Keratinocyte (primary cell): ENCODE results near the gene G6PD. TPM values are rescaled to one million over a fixed set of nuclear protein-coding genes. Genes with fewer than 3 reads are reported as not detected.

Experiments
- DNase-seq: peaks from one replicate; pipeline ENCODE4 v3.0.0-alpha.2; 2011; ENCODE audit warnings: low read depth, missing footprints, low spot score
- FAIRE-seq: peaks from 2 replicates; lab custom pipeline; 2011; peaks lifted over from hg19 to GRCh38; lab: Jason Lieb, UNC
- H2AFZ ChIP-seq: 2 replicates; pipeline ENCODE4 v1.6.0; 2012; ENCODE audit warnings: low read length, control low read depth, inconsistent platforms; ENCODE audit not compliant: control insufficient read depth
- H3K27ac ChIP-seq: 2 replicates; pipeline ENCODE4 v1.5.1; 2011; ENCODE audit warnings: low read length; ENCODE audit not compliant: control insufficient read depth, insufficient read depth
- H3K27me3 ChIP-seq: 3 replicates; pipeline ENCODE4 v1.6.0; 2011; ENCODE audit warnings: low read length; ENCODE audit not compliant: control insufficient read depth, insufficient read depth; ENCODE audit errors: extremely low read depth
- H3K36me3 ChIP-seq, 2 experiments: 2 replicates in 1 of 2; 3 replicates in 1 of 2; pipeline ENCODE4 v1.5.1; 2011; ENCODE audit warnings: low read length in 2 of 2, mild to moderate bottlenecking in 1 of 2; ENCODE audit not compliant: control insufficient read depth in 2 of 2, insufficient read depth in 2 of 2; ENCODE audit errors: extremely low read depth in 1 of 2
- H3K4me1 ChIP-seq: 3 replicates; pipeline ENCODE4 v1.5.1; 2011; ENCODE audit warnings: low read length; ENCODE audit not compliant: control insufficient read depth, insufficient read depth; ENCODE audit errors: extremely low read depth
- H3K4me2 ChIP-seq: 3 replicates; pipeline ENCODE4 v1.6.0; 2011; ENCODE audit warnings: low read depth, low read length; ENCODE audit not compliant: control insufficient read depth, insufficient read depth; ENCODE audit errors: extremely low read depth
- H3K4me3 ChIP-seq, 3 experiments: fragments of 200-600 bp in 1 of 3; sonication (generic) in 1 of 3; 2 replicates in 2 of 3; 3 replicates in 1 of 3; pipeline ENCODE4 v1.5.1; 2011 to 2016; ENCODE audit warnings: low read length in 3 of 3, mild to moderate bottlenecking in 3 of 3, control low read depth in 2 of 3, inconsistent platforms in 1 of 3, low read depth in 1 of 3, mixed read lengths in 1 of 3, mixed run types in 1 of 3, moderate library complexity in 1 of 3; ENCODE audit not compliant: control insufficient read depth in 2 of 3, insufficient read depth in 2 of 3; ENCODE audit errors: extremely low read depth in 1 of 3
- H3K79me2 ChIP-seq: 2 replicates; pipeline ENCODE4 v1.6.0; 2012; ENCODE audit warnings: low read length; ENCODE audit not compliant: control insufficient read depth, insufficient read depth
- H3K9ac ChIP-seq: 3 replicates; pipeline ENCODE4 v1.6.0; 2011; ENCODE audit warnings: low read length; ENCODE audit not compliant: control insufficient read depth, insufficient read depth; ENCODE audit errors: extremely low read depth
- H3K9me1 ChIP-seq: 3 replicates; pipeline ENCODE4 v1.6.0; 2011; ENCODE audit warnings: low read length; ENCODE audit not compliant: control insufficient read depth, insufficient read depth; ENCODE audit errors: extremely low read depth
- H3K9me3 ChIP-seq: 2 replicates; pipeline ENCODE4 v1.5.1; 2012; ENCODE audit warnings: low read depth, low read length; ENCODE audit not compliant: control insufficient read depth
- H4K20me1 ChIP-seq: 3 replicates; pipeline ENCODE4 v1.6.0; 2011; ENCODE audit warnings: low read length; ENCODE audit not compliant: control insufficient read depth, insufficient read depth; ENCODE audit errors: extremely low read depth
- CTCF ChIP-seq, 3 experiments: IDR thresholded peaks in 1 of 3; conservative IDR thresholded peaks in 1 of 3; optimal IDR thresholded peaks in 1 of 3; 2 replicates in 2 of 3; 3 replicates in 1 of 3; pipeline versions ENCODE3 to v1.5.1; 2011; ENCODE audit warnings: low read length in 3 of 3, mild to moderate bottlenecking in 3 of 3, moderate library complexity in 2 of 3, control low read depth in 1 of 3, inconsistent platforms in 1 of 3; ENCODE audit not compliant: insufficient read depth in 2 of 3; ENCODE audit errors: extremely low read depth in 1 of 3
- EZH2 ChIP-seq: IDR thresholded peaks from one replicate; pipeline ENCODE4 v1.6.1; 2012; ENCODE audit warnings: inconsistent platforms, mild to moderate bottlenecking, low read length, moderate library complexity
- dilution Hi-C: fragments of 300-500 bp; cut with MboI; formaldehyde crosslinking; loops from one replicate; pipeline ENCODE4 v1.7.0; 2020; ENCODE audit warnings: low sequenced_read_pairs; ENCODE audit not compliant: extremely low pct_ligation_motif_present
- polyA plus RNA-seq, 5 experiments: library from polyadenylated mRNA; depleted of rRNA in 3 of 5; stranded (reverse) in 3 of 5; stranded (forward) in 1 of 5; unstranded in 1 of 5; fragments of >200 nt; gene quantifications; 1 replicate in 1 of 5; 2 replicates in 3 of 5; 3 replicates in 1 of 5; pipeline versions ENCODE4 v1.2.1 to v1.2.3, GENCODE V29; 2011 to 2012; ENCODE audit warnings: missing spikeins in 2 of 5, low read depth in 1 of 5, low replicate concordance in 1 of 5

Gene G6PD
- polyA plus RNA-seq, 1 donor (not counting 4 experiments of a cell fraction or from before 2014, with no cell fraction given), result 41.6 TPM

- Histone ChIP-seq H2AFZ (no peak overlapping the region), H3K36me3 (no peaks in the 10 kb centered on the region), H3K9me3 (no peaks in the 10 kb centered on the region), H3K9me1 (no peaks in the 10 kb centered on the region), H4K20me1 (no peaks in the 10 kb centered on the region), H3K4me1 (peaks cover 2% of the 10 kb centered on the region), H3K4me2 (no peak overlapping the region), H3K27ac (no peak overlapping the region), H3K4me3 (no peak overlapping the region), H3K9ac (no peak overlapping the region), H3K79me2 (peaks cover 6% of the 10 kb centered on the region), H3K27me3 (no peaks in the 10 kb centered on the region)
- DNase-seq (no peak), FAIRE-seq (no peak)
- TF ChIP-seq EZH2 (no peak), CTCF (optimal IDR thresholded peaks at IDR 0.05 in 1 of 3, IDR thresholded peaks at IDR 0.05 in 1 of 3, conservative IDR thresholded peaks at IDR 0.05 in 1 of 3; ENCODE audit: extremely low read depth in 1 of 3, insufficient read depth in 2 of 3, low read length in 3 of 3) (no peak)
- dilution Hi-C loops, result no loop called here
Measured at GRCh38 chrX:154513716-154514115, 32.9 kb downstream of the G6PD start.

DNA sequence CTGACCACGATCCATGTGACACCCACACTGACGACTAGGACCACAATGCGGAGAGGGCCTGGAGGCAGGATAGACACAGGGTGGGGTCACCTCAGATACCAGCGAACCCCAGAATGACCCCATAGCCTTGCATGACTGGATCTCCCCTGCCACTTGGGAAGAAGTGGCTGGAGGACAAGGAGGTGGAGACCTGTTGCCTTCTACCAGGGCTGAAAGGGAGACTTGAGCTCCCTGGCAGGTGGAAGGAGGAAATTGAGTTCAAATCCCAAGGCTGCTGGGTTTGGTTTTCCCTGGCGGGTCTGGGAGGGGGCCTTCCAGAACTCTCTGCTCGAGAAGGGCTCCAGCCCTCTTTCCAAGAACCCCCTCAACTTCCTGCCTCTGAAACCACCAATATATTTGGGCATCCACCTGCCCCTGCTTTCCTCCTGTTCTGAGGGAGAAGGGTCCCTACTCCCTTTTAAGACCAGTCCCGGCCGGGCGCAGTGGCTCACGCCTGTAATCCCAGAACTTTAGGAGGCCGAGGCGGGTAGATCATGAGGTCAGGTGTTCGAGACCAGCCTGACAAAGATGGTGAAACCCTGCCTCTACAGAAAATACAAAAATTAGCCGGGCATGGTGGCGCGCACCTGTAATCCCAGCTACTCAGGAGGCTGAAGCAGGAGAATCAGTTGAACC, 33.6 kb downstream of the G6PD start:
- Histone ChIP-seq H3K9ac (no peak overlapping the region), H3K4me1 (peaks cover 2% of the 10 kb centered on the region), H3K27me3 (no peaks in the 10 kb centered on the region), H3K79me2 (peaks cover 6% of the 10 kb centered on the region), H3K27ac (no peak overlapping the region), H4K20me1 (no peaks in the 10 kb centered on the region), H2AFZ (no peak overlapping the region), H3K4me3 (no peak overlapping the region), H3K9me1 (no peaks in the 10 kb centered on the region), H3K9me3 (no peaks in the 10 kb centered on the region), H3K36me3 (no peaks in the 10 kb centered on the region), H3K4me2 (no peak overlapping the region)
- DNase-seq (no peak), FAIRE-seq (no peak)
- TF ChIP-seq CTCF (optimal IDR thresholded peaks at IDR 0.05 in 1 of 3, IDR thresholded peaks at IDR 0.05 in 1 of 3, conservative IDR thresholded peaks at IDR 0.05 in 1 of 3; ENCODE audit: extremely low read depth in 1 of 3, insufficient read depth in 2 of 3, low read length in 3 of 3), result no peak
- no peak for TF ChIP-seq EZH2
- dilution Hi-C loops, result no loop called here
